SK-N-SH (cell line): ENCODE results near the gene NKAIN1.

Experiments used
- CTCF ChIP-seq: fragments of 200-600 bp; sonication (generic); IDR thresholded peaks from 2 replicates; pipeline ENCODE4 v1.6.1; 2017; ENCODE audit warnings: antibody characterized with exemption, mild to moderate bottlenecking, moderate library complexity
- EZH2phosphoT487 ChIP-seq: fragments of 200-600 bp; sonication (generic); IDR thresholded peaks from 2 replicates; pipeline ENCODE4 v1.6.1; 2017; ENCODE audit warnings: low read depth, mixed run types, mild to moderate bottlenecking, antibody characterized with exemption, moderate library complexity, borderline replicate concordance
- FOXJ3 ChIP-seq: sonication (generic); formaldehyde crosslinking; IDR thresholded peaks from 2 replicates; pipeline ENCODE4 v1.5.1; 2020; ENCODE audit warnings: mild to moderate bottlenecking, missing genetic modification reagents
- NRF1 ChIP-seq: IDR thresholded peaks from 2 replicates; pipeline ENCODE4 v1.6.1; 2012; ENCODE audit warnings: low read depth, mild to moderate bottlenecking, low read length
- POLR2AphosphoS5 ChIP-seq: IDR thresholded peaks from 2 replicates; pipeline ENCODE4 v1.6.1; 2012; ENCODE audit warnings: low read depth, low read length
- REST ChIP-seq: IDR thresholded peaks from 2 replicates; pipeline ENCODE4 v1.6.1; 2012; ENCODE audit warnings: mild to moderate bottlenecking, low read depth, low read length, moderate library complexity
- USF1 ChIP-seq: IDR thresholded peaks from 2 replicates; pipeline ENCODE4 v1.4.0; 2012; ENCODE audit warnings: low read depth, borderline replicate concordance

GRCh38 chr1:31263408-31263807 lies 23.7 kb upstream of the NKAIN1 start:
- no peak for TF ChIP-seq CTCF
- TF ChIP-seq NRF1, result no peak
- no peak for TF ChIP-seq POLR2AphosphoS5
- no peak for TF ChIP-seq REST
- TF ChIP-seq USF1, result no peak
- TF ChIP-seq FOXJ3 (CRISPR knock-in tag), result no peak
- no peak for TF ChIP-seq EZH2phosphoT487
